ENCODE measurements around the gene SPATS2. TPM values are rescaled to one million over a fixed set of nuclear protein-coding genes. Genes with fewer than 3 reads are reported as not detected.
A peak's percentile ranks its signal among the peaks of the same experiment; 100 is the strongest.

The SPATS2 gene
- total RNA-seq, 1 donor from 2014 or later = 18.2 TPM

DNA sequence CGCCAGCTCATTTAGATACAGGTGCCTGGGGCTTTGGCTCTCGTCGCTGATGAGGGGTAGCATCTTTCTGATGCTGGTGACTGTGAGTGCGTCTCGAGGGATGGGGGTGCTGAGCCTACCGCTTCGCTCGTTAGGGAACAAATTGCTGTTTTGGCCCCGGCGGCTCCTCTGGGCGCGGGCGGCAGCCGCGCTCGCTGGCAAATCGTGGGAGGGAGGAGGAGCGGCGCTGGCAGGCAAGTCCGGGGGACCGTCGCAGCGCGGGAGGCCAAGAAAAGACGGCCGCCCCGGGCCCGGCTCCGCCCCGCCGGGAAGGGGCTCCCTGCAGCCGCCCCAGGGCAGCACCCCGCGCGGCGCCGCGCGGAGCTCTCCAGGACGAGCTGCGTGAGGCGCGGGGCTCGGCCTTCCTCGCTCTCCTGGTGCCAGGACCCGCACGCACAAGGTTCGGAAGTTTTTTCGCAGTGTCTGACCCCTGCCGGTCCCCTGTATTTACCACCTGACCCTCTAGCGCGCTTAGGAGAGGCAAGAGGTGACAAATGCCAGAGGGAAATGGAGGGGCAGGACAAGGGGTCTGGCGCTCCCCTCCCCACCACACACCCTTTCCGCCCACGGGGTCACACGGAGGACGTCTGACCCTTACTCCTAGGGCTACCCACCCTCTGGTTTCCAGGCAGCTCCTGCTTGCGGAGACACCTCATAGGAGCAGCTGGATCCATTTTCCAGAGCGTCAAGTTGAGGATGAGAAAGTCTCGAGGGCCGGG is 170.7 kb downstream of the SPATS2 start:
- H3K4me3 ChIP-seq (ENCODE audit: low read depth, low read length) = peak overlapping the region; percentile 36
- no peak for TF ChIP-seq CTCF (IDR thresholded peaks at IDR 0.05; ENCODE audit: insufficient read depth, low read length, poor library complexity, severe bottlenecking)
- H3K27me3 ChIP-seq (ENCODE audit: control insufficient read depth, insufficient read depth, low read length) = peaks cover 44% of the 10 kb centered on the region
- DNase-seq (ENCODE audit: low read depth) = no peak
- H3K36me3 ChIP-seq (ENCODE audit: control insufficient read depth, insufficient read depth, low read length) = no peaks in the 10 kb centered on the region

DNA sequence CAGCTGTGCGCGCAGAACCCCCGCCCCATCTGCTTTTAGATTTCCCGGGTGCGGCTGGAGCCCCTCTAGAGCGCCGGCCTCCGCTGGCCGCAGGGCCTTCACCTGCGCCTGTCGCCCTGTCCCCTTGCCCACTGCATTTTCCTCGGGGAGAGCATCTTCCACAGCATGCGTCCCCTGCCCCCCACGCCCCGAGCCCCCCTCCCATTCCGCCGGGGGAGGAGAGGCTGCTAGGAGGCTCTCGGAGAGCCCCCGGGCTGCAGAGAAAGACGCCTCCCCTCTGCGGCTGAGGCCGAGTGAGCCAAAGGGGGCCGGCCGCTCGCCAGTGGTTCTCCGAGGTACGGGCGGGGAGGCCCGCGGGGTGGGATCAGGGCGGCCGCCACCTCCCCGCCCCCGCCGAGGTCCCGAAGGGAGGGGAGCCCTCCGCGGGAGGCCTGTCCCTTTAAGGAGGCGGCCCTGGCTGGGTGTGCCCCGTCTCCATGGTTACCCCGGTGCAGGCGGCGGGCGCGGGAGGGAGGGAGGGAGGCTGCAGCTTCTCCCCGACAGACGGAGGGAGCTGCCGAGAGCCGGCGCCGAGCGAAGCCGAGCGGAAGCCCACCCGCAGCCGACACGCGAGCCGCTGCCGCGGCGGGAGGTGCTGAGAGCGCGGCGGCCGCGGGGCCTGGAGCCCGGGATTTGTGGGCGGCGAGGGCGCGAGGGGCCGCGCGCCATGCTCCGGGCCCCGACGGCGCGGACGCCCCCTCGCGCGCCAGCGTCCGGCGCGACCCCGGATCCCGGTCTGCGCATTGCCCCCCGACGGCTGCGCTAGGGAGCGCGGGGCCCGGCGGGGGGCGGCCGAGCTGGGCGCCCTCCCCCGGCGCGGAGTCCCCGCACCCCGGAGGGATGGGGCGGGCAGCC is 171.5 kb downstream of the SPATS2 start, which contains the start of gene KCNH3:
KCNH3 (plus strand) TSS at position 521 of the 894 bp plus-strand sequence. CDS start 387 bp downstream, outside the sequence.
- peaks cover 52% of the 10 kb centered on the region for H3K27me3 ChIP-seq (ENCODE audit: control insufficient read depth, insufficient read depth, low read length)
- no peaks in the 10 kb centered on the region for H3K36me3 ChIP-seq (ENCODE audit: control insufficient read depth, insufficient read depth, low read length)
- TF ChIP-seq CTCF (IDR thresholded peaks at IDR 0.05; ENCODE audit: insufficient read depth, low read length, poor library complexity, severe bottlenecking) = no peak
- DNase-seq (ENCODE audit: low read depth) = no peak
- H3K4me3 ChIP-seq (ENCODE audit: low read depth, low read length) = peak within 1 kb of the TSS; percentile 36

- no peaks in the 10 kb centered on the region for H3K36me3 ChIP-seq (ENCODE audit: control insufficient read depth, insufficient read depth, low read length)
- TF ChIP-seq CTCF (IDR thresholded peaks at IDR 0.05; ENCODE audit: insufficient read depth, low read length, poor library complexity, severe bottlenecking) = no peak
- H3K4me3 ChIP-seq (ENCODE audit: low read depth, low read length) = no peak overlapping the region
Observed at GRCh38 chr12:49539406-49540228, 172.4 kb downstream of the SPATS2 start.

GRCh38 chr12:49540229-49541139 is 173.2 kb downstream of the SPATS2 start:
- H3K27me3 ChIP-seq (ENCODE audit: control insufficient read depth, insufficient read depth, low read length) = peaks cover 63% of the 10 kb centered on the region
- H3K36me3 ChIP-seq (ENCODE audit: control insufficient read depth, insufficient read depth, low read length) = no peaks in the 10 kb centered on the region
- DNase-seq (ENCODE audit: low read depth) = no peak
- TF ChIP-seq CTCF (IDR thresholded peaks at IDR 0.05; ENCODE audit: insufficient read depth, low read length, poor library complexity, severe bottlenecking) = no peak
- H3K4me3 ChIP-seq (ENCODE audit: low read depth, low read length) = no peak overlapping the region

More at GRCh38 chr12:49539406-49540228, 172.4 kb downstream of the SPATS2 start:
- no peak for DNase-seq (ENCODE audit: low read depth)
- peaks cover 61% of the 10 kb centered on the region for H3K27me3 ChIP-seq (ENCODE audit: control insufficient read depth, insufficient read depth, low read length)
